A549 (cell line): ENCODE data around the gene GLT1D1.

Experiments used
- BCL3 ChIP-seq: fragments of >200 bp; sonication (Bioruptor Twin); formaldehyde crosslinking; IDR thresholded peaks from 3 replicates; pipeline ENCODE4 v1.6.1; 2016
- BHLHE40 ChIP-seq: IDR thresholded peaks from 2 replicates; pipeline ENCODE4 v1.6.1; 2012; ENCODE audit warnings: low read depth, low read length, inconsistent platforms
- EP300 ChIP-seq, 2 experiments: fragments of >200 bp; sonication (Bioruptor Twin); formaldehyde crosslinking; IDR thresholded peaks; 2 replicates in 1 of 2; 3 replicates in 1 of 2; pipeline ENCODE4 v1.6.1; 2016 to 2017
- HDAC2 ChIP-seq: fragments of 200-600 bp; sonication (generic); IDR thresholded peaks from 2 replicates; pipeline ENCODE4 v1.6.1; 2016
- JUNB ChIP-seq: fragments of >200 bp; sonication (Bioruptor Twin); formaldehyde crosslinking; IDR thresholded peaks from 2 replicates; pipeline ENCODE4 v1.6.1; 2016
- POLR2A ChIP-seq: IDR thresholded peaks from 2 replicates; pipeline ENCODE4 v1.6.1; 2012; ENCODE audit warnings: mild to moderate bottlenecking, low read length
- POLR2AphosphoS2 ChIP-seq: conservative IDR thresholded peaks from 2 replicates; pipeline ENCODE4 v1.6.1; 2012; ENCODE audit warnings: low read length, improper control_type of control experiment, inconsistent platforms
- RAD21 ChIP-seq, 2 experiments: fragments of >200 bp in 1 of 2; sonication (Bioruptor Twin) in 1 of 2; formaldehyde crosslinking in 1 of 2; IDR thresholded peaks in 1 of 2; conservative IDR thresholded peaks in 1 of 2; 2 replicates in 1 of 2; 3 replicates in 1 of 2; pipeline ENCODE4 v1.6.1; 2012 to 2018; ENCODE audit warnings: inconsistent platforms in 1 of 2
- TF ChIP-seq, protein P1 (sequence below): fragments of >200 bp; sonication (Bioruptor Twin); formaldehyde crosslinking; IDR thresholded peaks from 3 replicates; pipeline ENCODE4 v1.5.1; 2016

DNA sequence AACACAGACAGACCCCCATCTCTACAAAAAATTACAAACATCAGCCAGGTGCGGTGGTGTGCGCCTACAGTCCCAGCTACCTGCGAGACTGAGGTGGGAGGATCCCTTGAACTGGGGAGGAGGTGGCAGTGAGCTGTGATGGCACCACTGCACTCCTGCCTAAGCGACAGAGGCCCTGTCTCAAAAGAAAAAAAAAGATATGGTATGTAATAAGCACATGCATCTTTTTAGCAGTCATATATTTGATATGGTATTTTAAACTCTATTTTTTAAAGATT, 36.7 kb upstream of the GLT1D1 start:
- TF ChIP-seq POLR2A, result no peak
- TF ChIP-seq, protein P1, sequence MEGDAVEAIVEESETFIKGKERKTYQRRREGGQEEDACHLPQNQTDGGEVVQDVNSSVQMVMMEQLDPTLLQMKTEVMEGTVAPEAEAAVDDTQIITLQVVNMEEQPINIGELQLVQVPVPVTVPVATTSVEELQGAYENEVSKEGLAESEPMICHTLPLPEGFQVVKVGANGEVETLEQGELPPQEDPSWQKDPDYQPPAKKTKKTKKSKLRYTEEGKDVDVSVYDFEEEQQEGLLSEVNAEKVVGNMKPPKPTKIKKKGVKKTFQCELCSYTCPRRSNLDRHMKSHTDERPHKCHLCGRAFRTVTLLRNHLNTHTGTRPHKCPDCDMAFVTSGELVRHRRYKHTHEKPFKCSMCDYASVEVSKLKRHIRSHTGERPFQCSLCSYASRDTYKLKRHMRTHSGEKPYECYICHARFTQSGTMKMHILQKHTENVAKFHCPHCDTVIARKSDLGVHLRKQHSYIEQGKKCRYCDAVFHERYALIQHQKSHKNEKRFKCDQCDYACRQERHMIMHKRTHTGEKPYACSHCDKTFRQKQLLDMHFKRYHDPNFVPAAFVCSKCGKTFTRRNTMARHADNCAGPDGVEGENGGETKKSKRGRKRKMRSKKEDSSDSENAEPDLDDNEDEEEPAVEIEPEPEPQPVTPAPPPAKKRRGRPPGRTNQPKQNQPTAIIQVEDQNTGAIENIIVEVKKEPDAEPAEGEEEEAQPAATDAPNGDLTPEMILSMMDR, result no peak
- TF ChIP-seq HDAC2, result no peak
- TF ChIP-seq BHLHE40, result no peak
- no peak for TF ChIP-seq RAD21 (conservative IDR thresholded peaks at IDR 0.05 in 1 of 2, IDR thresholded peaks at IDR 0.05 in 1 of 2)
- TF ChIP-seq BCL3, result no peak
- no peak for TF ChIP-seq POLR2AphosphoS2
- TF ChIP-seq EP300 (IDR thresholded peaks at IDR 0.05), result no peak
- TF ChIP-seq JUNB, result no peak
